Measurements from ENCODE around the gene CTNNA1.

DNA sequence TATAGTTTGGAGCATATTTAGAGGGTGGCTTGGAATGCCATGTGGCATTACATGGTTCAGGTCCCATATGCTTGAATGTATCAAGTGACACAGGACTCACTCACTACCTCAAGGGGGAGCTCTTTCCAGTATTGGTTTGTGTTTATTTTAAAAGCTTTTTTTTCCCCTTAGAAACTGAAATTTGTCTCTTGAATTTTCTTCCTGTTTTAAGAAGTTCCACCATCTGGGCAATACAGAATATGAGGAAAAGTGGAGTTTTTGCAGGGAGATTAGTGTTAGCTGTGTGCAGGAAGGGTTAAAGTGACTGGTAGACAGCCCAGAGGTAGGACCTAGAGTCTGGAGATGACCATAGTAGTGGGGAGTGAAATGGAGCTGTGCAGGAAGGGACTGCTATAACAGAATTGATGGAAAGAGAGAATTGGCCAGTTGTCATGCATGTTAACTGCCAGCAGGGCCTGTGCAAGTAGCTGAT, 36.6 kb downstream of the CTNNA1 start:
- TF ChIP-seq POLR2A (IDR thresholded peaks at IDR 0.05) (no peak), CTCF (IDR thresholded peaks at IDR 0.05) (peak in 6 of 7 experiments; percentile 33 to 58 (median 54))

Data from body of pancreas (tissue), 4 donors.